ENCODE measurements around the gene TSPAN32.

TSPAN32 gene

DNA sequence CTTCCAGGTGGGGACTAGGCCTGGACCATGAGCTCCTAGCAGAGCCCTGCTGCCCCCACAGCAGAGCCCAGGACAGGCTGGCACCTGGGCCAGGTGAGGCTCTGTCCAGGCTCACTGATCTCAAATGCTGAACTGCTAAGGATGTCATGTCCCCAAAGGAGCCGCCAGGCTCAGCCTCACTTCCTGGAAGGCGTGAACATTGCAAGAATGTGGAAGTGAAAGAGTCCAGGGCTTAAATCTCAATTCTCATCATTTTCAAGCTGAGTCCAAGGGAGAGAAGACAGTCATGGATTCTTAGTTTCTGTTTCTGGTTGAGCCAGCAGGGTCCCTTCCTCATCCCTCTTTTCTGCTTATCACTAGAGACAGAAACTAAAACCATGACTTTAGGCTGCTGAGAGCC lies 36.4 kb upstream of the TSPAN32 start:
- ChIA-PET CTCF (no interaction called here), POLR2A (no interaction called here)
- H3K9me3 ChIP-seq (ENCODE audit: control insufficient read depth, insufficient read depth, low read depth, low read length), result no peaks in the 10 kb centered on the region
- H3K27ac ChIP-seq (ENCODE audit: extremely low read depth, low read depth, low read length), result no peak overlapping the region
- no peak overlapping the region for H3K4me3 ChIP-seq (ENCODE audit: low read depth, low read length)
- H3K4me1 ChIP-seq (ENCODE audit: control insufficient read depth, insufficient read depth, low read length), result no peaks in the 10 kb centered on the region
- TF ChIP-seq ZNF660 (tag by site-specific recombination; IDR thresholded peaks at IDR 0.05), result no peak
- H3K36me3 ChIP-seq (ENCODE audit: control insufficient read depth in 2 of 2, insufficient read depth in 1 of 2, low read length in 2 of 2), result no peaks in the 10 kb centered on the region

DNA sequence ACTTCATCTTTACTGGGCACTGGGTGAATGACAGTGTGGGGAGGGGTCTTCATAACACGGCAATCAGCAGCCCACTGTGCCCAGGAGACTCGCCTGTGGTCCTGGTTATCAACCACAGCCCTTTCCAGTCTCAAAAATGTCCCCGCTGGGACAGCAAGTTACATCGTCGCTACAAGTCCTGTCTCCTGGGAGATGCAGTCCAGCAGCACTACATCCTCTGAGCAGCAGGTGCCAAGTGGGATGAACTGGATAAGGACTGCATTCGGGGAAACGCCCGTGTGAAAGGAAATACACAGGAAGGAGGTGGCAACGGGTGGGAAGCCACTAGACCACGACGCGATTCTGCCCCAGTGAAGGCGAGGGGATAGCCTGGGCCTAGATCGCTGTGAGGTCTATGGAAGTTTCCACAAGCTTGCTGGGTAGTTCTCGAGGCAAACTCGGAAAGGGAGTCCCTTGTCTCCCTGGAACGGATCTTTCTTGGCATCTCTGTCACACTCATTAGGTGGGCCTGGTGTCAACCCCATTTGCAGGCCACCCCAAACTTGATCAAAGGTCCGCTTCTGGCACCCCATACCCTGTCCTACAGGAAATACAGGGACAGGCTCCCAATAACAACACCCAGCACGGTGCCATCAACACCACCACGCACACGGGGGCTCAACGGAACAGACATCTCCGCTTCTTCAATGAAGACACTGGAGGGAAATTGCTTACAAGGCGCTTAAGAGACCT lies 35.8 kb upstream of the TSPAN32 start:
- no peaks in the 10 kb centered on the region for H3K9me3 ChIP-seq (ENCODE audit: control insufficient read depth, insufficient read depth, low read depth, low read length)
- ChIA-PET POLR2A (no interaction called here), CTCF (no interaction called here)
- no peak overlapping the region for H3K27ac ChIP-seq (ENCODE audit: extremely low read depth, low read depth, low read length)
- no peak overlapping the region for H3K4me3 ChIP-seq (ENCODE audit: low read depth, low read length)
- H3K4me1 ChIP-seq (ENCODE audit: control insufficient read depth, insufficient read depth, low read length), result no peaks in the 10 kb centered on the region
- H3K36me3 ChIP-seq (ENCODE audit: control insufficient read depth in 2 of 2, insufficient read depth in 1 of 2, low read length in 2 of 2), result no peaks in the 10 kb centered on the region
- TF ChIP-seq ZNF629 (tag by site-specific recombination; IDR thresholded peaks at IDR 0.05), result no peak
- TF ChIP-seq ZNF776 (tag by site-specific recombination; IDR thresholded peaks at IDR 0.05; ENCODE audit: borderline replicate concordance), result no peak
- no peak for TF ChIP-seq ZNF354C (tag by site-specific recombination; IDR thresholded peaks at IDR 0.05; ENCODE audit: borderline replicate concordance, low read depth)
- TF ChIP-seq, protein P1, sequence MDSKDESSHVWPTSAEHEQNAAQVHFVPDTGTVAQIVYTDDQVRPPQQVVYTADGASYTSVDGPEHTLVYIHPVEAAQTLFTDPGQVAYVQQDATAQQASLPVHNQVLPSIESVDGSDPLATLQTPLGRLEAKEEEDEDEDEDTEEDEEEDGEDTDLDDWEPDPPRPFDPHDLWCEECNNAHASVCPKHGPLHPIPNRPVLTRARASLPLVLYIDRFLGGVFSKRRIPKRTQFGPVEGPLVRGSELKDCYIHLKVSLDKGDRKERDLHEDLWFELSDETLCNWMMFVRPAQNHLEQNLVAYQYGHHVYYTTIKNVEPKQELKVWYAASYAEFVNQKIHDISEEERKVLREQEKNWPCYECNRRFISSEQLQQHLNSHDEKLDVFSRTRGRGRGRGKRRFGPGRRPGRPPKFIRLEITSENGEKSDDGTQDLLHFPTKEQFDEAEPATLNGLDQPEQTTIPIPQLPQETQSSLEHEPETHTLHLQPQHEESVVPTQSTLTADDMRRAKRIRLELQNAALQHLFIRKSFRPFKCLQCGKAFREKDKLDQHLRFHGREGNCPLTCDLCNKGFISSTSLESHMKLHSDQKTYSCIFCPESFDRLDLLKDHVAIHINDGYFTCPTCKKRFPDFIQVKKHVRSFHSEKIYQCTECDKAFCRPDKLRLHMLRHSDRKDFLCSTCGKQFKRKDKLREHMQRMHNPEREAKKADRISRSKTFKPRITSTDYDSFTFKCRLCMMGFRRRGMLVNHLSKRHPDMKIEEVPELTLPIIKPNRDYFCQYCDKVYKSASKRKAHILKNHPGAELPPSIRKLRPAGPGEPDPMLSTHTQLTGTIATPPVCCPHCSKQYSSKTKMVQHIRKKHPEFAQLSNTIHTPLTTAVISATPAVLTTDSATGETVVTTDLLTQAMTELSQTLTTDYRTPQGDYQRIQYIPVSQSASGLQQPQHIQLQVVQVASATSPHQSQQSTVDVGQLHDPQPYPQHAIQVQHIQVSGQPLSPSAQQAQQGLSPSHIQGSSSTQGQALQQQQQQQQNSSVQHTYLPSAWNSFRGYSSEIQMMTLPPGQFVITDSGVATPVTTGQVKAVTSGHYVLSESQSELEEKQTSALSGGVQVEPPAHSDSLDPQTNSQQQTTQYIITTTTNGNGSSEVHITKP (tag by site-specific recombination; IDR thresholded peaks at IDR 0.05), result no peak
- no peak for TF ChIP-seq ZNF626 (tag by site-specific recombination; IDR thresholded peaks at IDR 0.05)
- TF ChIP-seq SETDB1 (IDR thresholded peaks at IDR 0.05; ENCODE audit: insufficient read length, low read length), result no peak
- TF ChIP-seq, protein P2, sequence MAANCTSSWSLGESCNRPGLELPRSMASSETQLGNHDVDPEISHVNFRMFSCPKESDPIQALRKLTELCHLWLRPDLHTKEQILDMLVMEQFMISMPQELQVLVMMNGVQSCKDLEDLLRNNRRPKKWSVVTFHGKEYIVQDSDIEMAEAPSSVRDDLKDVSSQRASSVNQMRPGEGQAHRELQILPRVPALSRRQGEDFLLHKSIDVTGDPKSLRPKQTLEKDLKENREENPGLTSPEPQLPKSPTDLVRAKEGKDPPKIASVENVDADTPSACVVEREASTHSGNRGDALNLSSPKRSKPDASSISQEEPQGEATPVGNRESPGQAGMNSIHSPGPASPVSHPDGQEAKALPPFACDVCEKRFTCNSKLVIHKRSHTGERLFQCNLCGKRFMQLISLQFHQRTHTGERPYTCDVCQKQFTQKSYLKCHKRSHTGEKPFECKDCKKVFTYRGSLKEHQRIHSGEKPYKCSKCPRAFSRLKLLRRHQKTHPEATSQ (tag by site-specific recombination; IDR thresholded peaks at IDR 0.05), result no peak
- TF ChIP-seq ZNF146 (tag by site-specific recombination; IDR thresholded peaks at IDR 0.05), result no peak
- no peak for TF ChIP-seq ZNF302 (tag by site-specific recombination; IDR thresholded peaks at IDR 0.05; ENCODE audit: low read depth)
- TF ChIP-seq, protein P3, sequence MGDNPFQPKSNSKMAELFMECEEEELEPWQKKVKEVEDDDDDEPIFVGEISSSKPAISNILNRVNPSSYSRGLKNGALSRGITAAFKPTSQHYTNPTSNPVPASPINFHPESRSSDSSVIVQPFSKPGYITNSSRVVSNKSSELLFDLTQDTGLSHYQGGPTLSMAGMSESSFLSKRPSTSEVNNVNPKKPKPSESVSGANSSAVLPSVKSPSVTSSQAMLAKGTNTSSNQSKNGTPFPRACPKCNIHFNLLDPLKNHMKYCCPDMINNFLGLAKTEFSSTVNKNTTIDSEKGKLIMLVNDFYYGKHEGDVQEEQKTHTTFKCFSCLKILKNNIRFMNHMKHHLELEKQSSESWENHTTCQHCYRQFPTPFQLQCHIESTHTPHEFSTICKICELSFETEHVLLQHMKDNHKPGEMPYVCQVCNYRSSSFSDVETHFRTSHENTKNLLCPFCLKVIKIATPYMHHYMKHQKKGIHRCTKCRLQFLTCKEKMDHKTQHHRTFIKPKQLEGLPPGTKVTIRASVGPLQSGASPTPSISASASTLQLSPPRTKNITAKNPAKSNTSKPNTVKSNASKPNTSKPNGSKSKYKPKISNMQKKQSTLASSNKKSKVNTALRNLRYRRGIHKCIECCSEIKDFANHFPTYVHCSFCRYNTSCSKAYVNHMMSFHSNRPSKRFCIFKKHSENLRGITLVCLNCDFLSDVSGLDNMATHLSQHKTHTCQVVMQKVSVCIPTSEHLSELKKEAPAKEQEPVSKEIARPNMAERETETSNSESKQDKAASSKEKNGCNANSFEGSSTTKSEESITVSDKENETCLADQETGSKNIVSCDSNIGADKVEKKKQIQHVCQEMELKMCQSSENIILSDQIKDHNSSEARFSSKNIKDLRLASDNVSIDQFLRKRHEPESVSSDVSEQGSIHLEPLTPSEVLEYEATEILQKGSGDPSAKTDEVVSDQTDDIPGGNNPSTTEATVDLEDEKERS (tag by site-specific recombination; IDR thresholded peaks at IDR 0.05), result no peak
- TF ChIP-seq ZNF664 (tag by site-specific recombination; IDR thresholded peaks at IDR 0.05), result no peak
- TF ChIP-seq, protein P4, sequence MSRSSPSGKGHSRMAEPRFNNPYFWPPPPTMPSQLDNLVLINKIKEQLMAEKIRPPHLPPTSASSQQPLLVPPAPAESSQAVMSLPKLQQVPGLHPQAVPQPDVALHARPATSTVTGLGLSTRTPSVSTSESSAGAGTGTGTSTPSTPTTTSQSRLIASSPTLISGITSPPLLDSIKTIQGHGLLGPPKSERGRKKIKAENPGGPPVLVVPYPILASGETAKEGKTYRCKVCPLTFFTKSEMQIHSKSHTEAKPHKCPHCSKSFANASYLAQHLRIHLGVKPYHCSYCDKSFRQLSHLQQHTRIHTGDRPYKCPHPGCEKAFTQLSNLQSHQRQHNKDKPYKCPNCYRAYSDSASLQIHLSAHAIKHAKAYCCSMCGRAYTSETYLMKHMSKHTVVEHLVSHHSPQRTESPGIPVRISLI (tag by site-specific recombination; IDR thresholded peaks at IDR 0.05), result no peak
- no peak for TF ChIP-seq ZNF140 (tag by site-specific recombination; IDR thresholded peaks at IDR 0.05)
- TF ChIP-seq, protein P5, sequence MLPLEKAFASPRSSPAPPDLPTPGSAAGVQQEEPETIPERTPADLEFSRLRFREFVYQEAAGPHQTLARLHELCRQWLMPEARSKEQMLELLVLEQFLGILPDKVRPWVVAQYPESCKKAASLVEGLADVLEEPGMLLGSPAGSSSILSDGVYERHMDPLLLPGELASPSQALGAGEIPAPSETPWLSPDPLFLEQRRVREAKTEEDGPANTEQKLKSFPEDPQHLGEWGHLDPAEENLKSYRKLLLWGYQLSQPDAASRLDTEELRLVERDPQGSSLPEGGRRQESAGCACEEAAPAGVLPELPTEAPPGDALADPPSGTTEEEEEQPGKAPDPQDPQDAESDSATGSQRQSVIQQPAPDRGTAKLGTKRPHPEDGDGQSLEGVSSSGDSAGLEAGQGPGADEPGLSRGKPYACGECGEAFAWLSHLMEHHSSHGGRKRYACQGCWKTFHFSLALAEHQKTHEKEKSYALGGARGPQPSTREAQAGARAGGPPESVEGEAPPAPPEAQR (tag by site-specific recombination; IDR thresholded peaks at IDR 0.05), result no peak
- TF ChIP-seq ZFP69B (tag by site-specific recombination; IDR thresholded peaks at IDR 0.05), result no peak
